Cardiac septum (tissue), 1 donor: ENCODE results near the gene CBFA2T2. TPM values are rescaled to one million over a fixed set of nuclear protein-coding genes. Genes with fewer than 3 reads are reported as not detected.
"Not testable (repeated sequence)": the region's sequence is repeated elsewhere in the genome, so short reads cannot be mapped to it uniquely, and the experiment has no call there.

Experiments used
- DNase-seq: peaks from one replicate; pipeline ENCODE4 v3.0.0-alpha.2; 2020; ENCODE audit warnings: low spot score
- intact Hi-C: fragments of 100-400 bp; cut with DNase I; formaldehyde crosslinking; loops from one replicate; pipeline ENCODE4 v1.14.0; 2022
- total RNA-seq: library from RNA; stranded (reverse); fragmentation: NEBNext Ultra II Directional; extraction: Animal tissue kit (Norgen Biotek cat#: 25700); gene quantifications from one replicate; pipeline ENCODE4 v1.2.1, GENCODE V29; 2021
- donor health status: DM: no; HTN: no; CAD: no.

Gene CBFA2T2
- total RNA-seq, 1 donor from 2014 or later = 11.2 TPM

DNA sequence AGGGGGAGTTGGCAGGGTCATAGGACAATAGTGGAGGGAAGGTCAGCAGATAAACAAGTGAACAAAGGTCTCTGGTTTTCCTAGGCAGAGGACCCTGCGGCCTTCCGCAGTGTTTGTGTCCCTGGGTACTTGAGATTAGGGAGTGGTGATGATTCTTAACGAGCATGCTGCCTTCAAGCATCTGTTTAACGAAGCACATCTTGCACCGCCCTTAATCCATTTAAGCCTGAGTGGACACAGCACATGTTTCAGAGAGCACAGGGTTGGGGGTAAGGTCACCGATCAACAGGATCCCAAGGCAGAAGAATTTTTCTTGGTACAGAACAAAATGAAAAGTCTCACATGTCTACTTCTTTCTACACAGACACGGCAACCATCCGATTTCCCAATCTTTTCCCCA is 45.8 kb downstream of the CBFA2T2 start:
- intact Hi-C loops = not testable (repeated sequence)

DNA sequence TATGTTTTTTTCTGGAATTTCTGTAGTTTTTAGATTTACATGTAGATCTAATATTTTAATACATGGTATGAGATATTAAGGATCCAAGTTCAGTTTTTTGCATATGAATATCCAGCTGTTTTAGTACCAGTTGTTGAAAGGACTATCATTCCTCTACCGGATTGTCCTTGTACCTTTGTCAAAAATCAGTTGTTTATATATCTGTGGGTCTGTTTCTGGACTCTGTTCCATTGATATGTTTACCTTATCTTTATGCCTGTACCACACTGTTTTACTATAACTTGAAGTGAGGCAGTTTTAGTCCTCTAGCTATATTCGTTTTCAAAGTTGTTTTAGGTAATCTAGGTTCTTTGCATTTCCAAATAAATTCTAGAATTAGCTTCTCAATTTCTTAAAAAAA is 47.7 kb downstream of the CBFA2T2 start:
- DNase-seq = no peak
- intact Hi-C loops = no loop called here

More for the DNA sequence above, 45.8 kb downstream of the CBFA2T2 start:
- not testable (repeated sequence) for DNase-seq

DNA sequence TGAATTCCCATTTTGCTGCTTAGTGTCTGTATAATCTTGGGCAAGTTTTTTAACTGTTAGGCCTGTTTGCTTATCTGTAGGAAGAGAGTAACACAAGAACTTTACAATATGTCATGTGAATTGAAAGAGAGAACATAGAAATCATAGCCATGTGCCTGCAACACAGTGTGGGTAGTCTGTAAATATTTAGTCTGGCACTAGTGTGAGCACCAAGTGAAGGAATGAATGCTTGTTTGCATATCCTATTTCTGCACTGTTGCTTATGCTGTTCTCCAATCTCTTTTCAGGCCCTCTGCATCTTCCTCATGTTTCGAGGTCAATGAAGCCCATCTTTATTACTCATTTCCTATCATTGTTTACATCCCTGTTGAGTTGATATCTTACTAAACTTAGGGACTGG is 49.2 kb downstream of the CBFA2T2 start:
- intact Hi-C loops = no loop called here

DNA sequence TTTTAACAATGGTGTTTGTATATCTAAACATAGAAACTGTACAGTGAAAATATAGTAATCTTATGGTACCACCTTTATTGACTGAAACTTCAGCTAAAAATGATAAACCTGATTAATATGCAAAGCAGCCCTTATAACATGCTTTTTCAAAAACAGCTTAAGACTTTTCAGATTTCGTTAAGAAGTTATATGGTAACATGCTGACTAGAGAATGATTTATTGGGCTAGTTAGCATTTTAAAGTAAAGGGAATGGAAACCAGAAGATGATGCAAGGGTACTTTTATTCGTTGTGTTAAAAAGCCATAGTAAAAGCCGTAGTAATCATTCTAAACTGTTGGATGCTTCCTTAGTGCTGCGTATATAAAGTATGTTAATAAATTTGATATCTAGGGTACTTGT is 50.5 kb downstream of the CBFA2T2 start:
- DNase-seq = no peak
- intact Hi-C loops = no loop called here

More for the DNA sequence above, 49.2 kb downstream of the CBFA2T2 start:
- no peak for DNase-seq

DNA sequence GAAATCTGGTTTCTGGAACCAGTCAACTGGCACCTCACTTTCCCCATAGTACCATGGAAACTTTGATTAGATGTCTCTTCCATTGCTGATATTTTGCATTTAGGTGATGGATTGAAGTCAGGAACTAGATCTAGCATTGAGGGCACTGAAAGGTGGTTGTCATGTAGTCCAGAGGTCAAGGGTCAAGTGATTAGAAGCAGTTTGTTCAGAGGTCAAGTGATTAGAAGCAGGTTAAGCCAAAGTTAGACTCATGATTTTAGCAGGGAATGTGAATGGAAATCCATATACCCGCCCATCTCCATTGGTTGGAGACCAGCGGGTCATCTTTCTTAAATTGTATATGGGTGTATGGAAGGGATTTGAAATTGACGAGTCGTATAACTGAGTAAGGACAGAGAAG is 51.2 kb downstream of the CBFA2T2 start:
- intact Hi-C loops = no loop called here
- DNase-seq = no peak

DNA sequence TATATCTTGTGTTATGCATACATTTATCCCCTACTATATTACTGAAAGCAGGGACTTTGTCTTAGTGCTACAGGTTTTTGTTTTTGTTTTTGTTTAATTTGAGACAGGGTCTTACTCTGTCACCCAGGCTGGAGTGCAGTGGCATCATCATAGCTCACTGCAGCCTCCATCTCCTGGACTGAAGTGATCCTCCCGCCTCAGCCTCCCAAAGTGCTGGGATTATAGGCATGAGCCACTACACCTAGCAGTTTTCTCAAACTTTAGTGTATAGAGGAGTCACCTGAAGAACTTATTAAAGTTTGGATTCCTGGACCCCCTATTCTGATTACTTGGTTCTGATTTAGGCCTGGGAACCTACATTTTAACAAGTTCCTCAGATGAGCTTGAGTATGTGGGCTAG is 51.9 kb downstream of the CBFA2T2 start:
- DNase-seq = no peak
- intact Hi-C loops = no loop called here

DNA sequence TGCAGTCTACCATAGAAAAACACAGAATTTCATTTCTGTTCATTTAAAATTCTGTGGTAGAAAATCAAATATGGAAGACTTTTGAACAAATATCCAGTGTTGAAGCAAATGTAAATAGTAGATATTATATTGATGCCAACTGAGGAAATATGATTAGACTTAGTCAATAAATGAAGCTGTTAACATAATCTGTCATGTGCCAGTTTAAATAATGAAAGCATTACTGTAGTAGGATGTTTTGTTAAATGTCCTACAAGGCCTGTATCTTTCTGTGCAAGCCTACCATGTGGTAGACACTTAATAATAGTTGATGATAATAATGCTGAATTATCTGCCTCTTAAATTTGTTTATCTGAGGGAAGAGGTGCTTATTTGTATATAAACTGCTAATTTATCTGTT is 55.9 kb downstream of the CBFA2T2 start:
- DNase-seq = no peak

DNA sequence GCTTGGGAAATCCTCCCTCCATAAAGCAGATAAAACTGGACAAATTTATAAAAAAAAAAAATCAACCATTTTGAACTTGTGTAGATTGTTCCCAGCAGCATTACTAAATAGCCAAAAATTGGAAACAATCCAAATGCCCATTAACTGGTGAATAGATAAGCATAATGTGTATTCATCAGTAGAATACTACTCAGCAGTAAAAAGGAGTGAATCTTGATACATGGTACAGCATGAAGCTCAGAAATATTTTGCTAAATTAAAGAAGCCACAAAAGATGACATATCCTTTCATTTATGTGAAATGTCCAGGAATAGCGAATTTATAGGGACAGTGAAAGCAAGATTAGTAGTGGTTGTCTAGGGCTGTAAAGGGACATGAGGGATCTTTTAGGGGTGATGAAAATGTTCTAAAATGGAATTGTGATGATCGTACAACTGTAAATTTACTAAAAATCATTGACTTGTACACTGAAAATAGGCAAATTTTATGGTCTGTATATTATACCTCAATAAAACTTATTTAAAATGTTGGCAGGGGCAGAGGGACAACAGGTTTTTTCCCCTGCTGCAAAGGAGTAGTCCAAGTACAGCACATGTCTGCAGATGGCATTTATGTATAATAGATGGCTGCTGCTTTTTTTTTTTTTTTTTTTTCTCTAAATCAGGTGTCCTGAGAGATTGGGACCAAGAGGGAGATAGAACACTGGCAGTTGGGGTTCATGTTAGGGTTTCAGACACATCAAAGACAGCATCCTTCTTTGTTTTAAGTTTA is 59.5 kb downstream of the CBFA2T2 start:
- intact Hi-C loops = no loop called here
- no peak for DNase-seq

More for the DNA sequence above, 55.9 kb downstream of the CBFA2T2 start:
- intact Hi-C loops = no loop called here

DNA sequence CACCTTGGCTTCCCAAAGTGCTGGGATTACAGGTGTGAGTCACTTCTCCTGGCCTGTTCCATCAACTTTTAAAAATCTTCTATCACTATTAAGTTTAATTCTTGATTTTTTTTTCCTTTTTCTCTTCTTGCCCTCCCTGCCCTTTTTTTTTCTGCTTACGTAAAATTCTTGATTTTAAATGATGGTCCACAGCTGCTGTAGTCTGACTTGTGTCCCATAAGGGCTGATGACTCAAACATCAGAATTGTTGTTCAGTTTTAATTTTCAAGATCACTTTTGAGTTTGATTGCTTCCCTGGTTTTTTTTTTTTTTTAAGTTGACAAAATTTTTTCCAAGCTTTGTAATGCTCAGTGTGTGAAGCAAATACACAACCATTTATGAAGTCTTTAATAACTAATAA is 61.9 kb downstream of the CBFA2T2 start:
- intact Hi-C loops = no loop called here
- no peak for DNase-seq

DNA sequence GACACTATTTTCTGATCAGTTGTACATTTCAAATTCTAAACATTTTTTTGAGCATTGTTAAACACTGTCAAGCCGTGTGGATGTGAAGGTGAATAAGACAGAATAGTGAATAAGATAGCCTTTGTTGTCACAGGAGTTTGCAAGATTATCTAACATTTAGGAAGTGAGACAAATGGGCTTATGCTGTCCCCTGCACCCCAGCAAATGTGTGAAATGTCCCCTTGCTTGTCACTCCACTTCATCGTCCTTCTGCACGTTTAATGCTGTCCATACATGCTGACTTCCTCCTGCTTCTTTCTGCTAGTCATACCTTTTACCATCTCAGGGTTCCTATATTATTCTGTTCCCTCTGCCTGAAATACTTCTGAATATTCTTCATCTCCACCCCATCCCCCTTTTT is 62.6 kb downstream of the CBFA2T2 start:
- intact Hi-C loops = no loop called here
- no peak for DNase-seq

DNA sequence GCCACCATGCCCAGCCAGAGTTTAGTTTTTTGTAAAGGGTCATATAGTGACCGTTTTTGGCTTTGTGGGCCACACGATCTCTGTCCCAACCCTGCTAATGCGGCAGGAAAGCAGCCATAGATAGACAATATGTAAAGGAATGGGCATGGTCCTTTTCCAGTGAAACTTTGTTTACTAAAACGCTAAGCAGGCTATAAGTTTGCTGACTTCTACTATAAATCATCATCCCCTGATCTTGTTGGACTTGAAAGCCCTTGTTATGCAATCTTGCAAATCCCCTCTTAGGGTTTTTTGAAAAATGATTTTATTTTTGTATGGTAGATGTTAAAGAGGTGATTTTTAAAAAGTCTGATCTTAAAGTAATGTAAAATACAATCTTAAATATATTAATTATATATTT is 63.6 kb downstream of the CBFA2T2 start:
- intact Hi-C loops = no loop called here
- no peak for DNase-seq

DNA sequence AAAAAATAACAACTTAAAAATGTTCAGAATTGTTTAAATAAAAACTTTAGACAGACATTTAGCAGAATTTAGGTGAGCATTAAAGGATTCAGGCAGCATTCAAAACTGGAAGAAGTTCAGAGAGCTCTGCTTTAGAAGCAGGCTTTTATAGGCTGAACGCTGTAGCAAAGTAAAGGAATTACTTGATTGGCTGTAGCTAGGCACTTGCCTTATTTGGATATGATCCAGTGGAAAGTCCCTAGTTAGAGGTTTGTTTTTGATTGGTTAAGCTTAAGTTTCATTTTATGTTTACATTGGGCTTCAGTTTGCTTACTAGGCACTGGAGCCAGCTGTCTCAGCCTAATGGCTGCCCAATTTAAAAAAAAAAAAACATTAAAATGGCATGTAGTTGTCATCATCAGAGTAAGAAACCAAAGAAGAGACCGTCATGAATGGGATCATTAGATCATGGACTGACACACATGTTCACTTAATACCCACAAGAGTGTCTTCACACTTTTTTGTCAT is 65.1 kb downstream of the CBFA2T2 start:
- DNase-seq = no peak
- intact Hi-C loops = no loop called here

DNA sequence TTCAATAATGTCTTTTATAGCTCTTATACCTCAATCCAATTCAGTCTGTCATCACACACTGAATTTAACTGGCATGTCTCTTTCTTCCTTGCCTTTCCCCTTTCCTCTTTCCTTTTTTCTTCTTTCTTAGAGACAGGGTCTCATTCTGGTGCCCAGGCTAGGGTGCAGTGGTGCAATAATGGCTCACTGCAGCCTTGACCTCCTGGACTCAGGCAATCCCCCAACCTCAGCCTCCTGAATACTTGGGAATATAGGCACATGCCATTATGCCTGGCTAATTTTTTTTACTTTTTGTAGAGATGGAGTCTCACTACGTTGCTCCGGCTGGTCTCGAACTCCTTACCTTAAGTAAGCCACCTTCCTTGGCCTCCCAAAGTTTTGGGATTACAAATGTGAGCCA is 65.9 kb downstream of the CBFA2T2 start:
- no peak for DNase-seq
- intact Hi-C loops = no loop called here

DNA sequence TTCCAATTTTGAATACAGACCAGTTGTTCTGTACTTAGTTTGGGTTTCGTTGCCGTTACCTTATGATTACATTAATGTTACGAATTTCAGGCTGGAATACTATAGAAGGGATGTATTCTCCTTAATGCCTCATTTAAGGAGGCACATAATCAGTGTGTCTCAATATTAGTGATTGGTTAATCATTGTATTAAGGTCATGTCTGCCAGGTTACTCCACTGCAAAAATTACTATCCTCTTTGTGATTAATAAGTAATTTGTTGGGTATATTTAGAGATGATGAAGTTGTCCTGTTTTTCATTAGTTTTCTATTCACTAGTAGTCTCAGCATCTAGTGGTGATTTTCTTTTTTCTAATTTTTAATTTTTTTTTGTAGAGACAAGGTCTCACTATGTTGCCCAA is 66.3 kb downstream of the CBFA2T2 start:
- intact Hi-C loops = no loop called here
- DNase-seq = no peak

DNA sequence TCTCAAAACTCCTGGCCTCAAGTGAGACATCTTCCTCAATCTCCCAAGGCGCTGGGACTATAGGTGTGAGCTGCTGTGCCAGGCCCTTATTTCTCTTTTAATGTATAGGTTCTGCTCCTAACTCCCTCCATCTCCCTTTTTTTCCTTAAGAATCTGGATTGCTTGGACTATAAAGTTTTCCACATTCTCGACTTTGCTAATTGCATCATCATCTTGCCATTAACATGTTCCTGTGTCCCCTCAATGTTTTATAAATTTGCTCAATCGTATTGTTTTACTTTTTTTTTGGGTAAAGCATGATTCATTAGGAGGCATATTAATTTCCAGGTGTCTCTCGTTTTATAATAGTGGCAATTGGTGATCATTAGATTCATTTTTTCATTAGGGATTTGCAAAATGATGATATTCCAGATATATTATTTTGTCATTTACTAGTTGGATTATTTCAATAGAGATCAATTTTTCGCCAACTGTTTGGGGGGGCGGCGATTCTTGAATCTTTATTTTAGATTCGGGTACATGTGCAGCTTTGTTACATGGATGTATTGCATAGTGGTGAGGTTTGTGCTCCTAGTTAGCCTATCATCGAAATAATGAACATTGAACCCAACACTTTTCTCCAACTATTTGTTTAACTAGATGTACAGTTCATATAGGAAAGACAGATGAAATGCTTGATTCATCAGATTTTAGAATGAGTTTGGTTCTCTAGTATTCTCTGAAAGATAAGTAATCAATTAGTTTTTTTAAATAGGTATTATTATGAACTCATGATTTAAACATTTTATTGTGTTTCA is 68.7 kb downstream of the CBFA2T2 start:
- DNase-seq = no peak
- intact Hi-C loops = no loop called here

DNA sequence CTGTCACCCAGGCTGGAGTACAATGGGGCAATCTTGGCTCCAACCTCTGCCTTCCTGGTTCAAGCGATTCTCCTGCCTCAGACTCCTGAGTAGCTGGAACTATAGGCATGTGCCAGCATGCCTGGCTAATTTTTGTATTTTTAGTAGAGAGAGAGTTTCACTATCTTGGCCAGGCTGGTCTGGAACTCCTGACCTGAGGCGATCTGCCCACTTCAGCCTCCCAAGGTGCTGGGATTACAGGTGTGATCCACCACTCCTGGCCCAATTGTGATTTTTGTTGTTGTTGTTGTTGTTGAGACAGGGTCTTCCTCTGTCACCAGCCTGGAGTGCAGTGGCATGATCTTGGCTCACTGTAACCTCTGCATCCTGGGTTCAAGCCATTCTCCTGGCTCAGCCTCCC is 69.3 kb downstream of the CBFA2T2 start:
- intact Hi-C loops = no loop called here
- no peak for DNase-seq

DNA sequence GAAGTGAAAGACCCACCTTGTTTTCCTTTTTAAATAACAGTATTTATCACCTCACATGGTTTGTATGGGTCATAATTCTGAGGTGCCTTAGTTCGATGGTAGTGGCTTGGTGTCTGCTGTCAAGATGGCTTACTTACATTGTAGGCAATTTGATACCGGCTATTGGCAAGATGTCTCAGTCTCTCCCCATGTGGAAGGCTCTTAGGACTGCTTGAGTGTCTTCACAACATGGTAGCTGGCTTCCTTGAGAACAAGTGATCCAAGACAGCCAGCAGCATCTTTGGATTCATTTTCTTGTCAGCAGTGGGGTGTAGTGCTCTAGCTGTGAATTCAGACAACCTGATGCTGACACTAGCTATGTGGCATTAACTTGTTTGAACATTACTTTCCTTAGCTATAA is 70.1 kb downstream of the CBFA2T2 start:
- no peak for DNase-seq
- intact Hi-C loops = no loop called here

DNA sequence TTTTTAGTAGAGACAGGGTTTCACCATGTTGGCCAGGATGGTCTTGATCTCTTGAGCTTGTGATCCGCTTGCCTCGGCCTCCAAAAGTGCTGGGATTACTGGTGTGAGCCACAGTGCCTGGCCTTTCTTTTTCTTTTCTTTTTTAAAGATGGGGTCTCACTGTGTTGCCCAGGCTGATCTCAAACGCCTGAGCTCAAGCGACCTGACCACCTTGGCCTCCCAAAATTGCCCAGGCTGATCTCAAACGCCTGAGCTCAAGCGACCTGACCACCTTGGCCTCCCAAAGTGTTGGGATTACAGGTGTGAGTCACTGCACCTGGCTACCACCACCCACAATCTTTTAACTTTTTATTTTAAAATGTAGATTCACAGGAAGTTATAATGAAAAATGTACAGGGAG is 71.2 kb downstream of the CBFA2T2 start:
- DNase-seq, intact Hi-C loops: not testable (repeated sequence)

DNA sequence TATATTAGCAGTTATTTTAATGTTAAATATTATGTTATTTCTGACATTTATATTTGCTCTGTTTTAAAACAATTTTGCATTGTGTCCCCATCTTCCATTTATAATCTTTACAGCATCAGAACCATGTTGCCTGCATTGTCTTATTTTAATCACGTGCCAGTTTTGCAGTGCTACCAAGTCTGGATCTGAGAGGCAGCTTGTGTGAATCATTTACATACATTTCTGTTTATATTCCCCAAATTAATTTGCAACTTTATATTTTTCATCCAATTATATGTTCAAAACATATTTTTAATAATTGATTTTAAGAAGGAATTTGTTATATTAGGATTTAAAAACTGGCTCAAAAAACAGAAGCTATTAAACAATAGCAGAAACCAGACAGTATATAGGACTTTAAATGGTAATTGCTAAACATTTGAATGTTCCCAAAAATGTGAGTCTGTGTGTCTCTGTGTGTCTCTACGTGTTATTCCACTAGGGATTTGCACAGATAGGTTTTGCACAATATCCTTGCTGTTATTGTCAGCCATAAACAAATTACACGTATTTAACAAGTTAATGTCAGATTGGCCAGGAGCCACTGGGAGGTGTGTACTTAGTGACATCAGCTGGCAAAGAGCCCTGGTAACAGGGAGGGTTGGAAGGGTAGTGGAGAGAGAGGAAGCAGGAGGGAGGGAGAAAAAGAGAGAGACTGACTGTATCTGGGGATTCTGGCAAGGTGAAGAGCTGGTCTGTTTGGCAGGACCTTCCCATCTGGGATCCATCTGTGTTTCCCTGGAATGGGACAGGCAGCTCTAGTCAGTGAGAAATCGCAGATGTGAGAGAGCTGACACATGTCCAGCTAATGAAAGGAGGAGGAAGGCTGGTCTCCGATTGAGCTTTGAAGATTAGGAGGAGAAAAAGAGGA is 72.1 kb downstream of the CBFA2T2 start:
- intact Hi-C loops = no loop called here
- DNase-seq = peak; percentile 79

DNA sequence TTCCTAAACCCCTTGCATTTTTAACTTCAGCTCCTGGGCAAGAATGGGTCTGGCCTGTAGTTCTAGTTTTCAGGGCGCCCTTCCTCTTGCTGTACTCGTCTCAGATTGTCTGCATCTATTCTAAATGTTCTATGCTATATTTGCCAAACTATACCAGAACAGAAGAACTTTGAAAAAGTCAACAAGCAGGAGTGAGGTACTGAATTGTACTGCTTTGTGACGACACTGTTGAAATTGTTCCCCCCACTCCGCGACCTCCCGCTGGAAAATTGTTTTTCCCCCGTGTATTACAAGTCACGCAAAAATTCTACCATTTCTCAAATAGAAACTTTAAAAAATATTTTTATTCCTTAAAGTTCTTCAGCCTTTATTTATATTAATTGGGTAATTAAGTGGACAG is 73.9 kb downstream of the CBFA2T2 start:
- no peak for DNase-seq
- intact Hi-C loops = no loop called here
